ENCODE data around the gene SEMA3F. TPM values are rescaled to one million over a fixed set of nuclear protein-coding genes. Genes with fewer than 3 reads are reported as not detected.
"Not testable (repeated sequence)": the region's sequence is repeated elsewhere in the genome, so short reads cannot be mapped to it uniquely, and the experiment has no call there.

The SEMA3F gene
- total RNA-seq, 4 donors from 2014 or later: 18.3 to 46.2 (median 33.8) TPM

DNA sequence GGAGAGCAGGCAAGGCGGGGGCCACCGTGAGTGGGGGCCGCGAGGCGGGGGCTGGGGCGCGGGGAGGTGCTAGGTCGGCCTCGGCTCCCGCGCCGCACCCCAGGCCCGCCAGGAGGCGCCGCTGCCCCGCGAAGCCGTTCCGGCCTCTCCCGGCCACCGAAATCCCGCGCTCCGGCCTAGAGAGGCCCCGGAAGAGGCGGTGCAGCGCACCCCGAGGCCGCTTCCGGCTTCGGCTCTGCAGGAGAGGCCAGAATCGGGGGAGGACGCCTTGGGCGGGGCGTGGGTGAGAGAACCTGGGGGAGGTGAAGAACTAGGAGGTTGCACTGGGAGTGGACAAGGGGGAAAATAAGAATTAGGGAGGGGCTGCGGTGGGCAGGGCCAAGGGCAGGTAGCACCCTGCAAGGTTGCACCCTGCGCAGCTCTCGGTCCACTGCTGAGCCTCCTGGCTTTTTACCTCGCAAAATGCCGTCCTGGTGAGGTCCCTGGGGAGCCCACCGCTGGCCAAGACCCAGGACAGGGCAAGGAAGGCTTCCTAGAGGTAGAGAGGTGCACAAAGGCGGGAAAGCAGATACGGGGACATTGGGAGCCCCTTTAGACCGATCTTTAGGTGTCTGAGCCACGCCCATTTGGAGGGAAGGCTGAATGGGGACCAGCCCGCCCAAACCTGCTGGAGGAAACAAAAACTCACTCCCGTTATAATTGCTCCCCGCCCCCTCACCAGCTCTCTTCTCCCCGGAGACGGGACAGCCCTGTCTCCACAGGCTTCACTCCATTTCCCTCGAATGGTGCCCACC is 72.5 kb downstream of the SEMA3F start:
- TF ChIP-seq, protein P1, sequence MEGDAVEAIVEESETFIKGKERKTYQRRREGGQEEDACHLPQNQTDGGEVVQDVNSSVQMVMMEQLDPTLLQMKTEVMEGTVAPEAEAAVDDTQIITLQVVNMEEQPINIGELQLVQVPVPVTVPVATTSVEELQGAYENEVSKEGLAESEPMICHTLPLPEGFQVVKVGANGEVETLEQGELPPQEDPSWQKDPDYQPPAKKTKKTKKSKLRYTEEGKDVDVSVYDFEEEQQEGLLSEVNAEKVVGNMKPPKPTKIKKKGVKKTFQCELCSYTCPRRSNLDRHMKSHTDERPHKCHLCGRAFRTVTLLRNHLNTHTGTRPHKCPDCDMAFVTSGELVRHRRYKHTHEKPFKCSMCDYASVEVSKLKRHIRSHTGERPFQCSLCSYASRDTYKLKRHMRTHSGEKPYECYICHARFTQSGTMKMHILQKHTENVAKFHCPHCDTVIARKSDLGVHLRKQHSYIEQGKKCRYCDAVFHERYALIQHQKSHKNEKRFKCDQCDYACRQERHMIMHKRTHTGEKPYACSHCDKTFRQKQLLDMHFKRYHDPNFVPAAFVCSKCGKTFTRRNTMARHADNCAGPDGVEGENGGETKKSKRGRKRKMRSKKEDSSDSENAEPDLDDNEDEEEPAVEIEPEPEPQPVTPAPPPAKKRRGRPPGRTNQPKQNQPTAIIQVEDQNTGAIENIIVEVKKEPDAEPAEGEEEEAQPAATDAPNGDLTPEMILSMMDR (IDR thresholded peaks at IDR 0.05): peak in 1 of 3 donors; percentile 79
- peak; percentile 91 for ATAC-seq (ENCODE audit: low FRiP score)
- peak; percentile 47 for DNase-seq (ENCODE audit: low spot score)

DNA sequence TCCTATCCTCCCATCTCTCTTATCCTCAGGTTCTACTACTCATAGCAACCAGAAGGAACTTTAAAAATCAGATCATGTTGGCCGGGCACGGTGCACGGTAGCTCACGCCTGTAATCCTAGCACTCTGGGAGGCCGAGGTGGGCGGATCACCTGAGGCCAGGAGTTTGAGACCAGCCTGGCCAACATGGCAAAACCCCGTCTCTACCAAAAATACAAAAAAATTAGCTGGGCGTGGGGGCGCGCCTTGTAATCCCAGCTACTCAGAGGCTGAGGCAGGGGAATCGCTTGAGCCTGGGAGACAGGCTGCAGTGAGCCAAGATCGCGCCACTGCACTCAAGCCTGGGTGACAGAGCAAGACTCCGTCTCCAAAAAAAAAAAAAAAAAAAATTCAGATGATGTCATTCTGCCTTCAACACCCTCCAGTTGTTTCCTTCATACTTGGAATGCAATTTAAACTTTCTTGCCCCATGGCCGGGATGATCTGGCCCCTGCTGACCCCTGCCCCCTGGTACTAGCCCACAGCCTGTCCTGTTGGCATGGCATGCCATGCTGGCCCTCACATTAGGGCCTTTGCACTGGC is 73.2 kb downstream of the SEMA3F start:
- not testable (repeated sequence) for DNase-seq (ENCODE audit: low spot score); ATAC-seq (ENCODE audit: low FRiP score)

DNA sequence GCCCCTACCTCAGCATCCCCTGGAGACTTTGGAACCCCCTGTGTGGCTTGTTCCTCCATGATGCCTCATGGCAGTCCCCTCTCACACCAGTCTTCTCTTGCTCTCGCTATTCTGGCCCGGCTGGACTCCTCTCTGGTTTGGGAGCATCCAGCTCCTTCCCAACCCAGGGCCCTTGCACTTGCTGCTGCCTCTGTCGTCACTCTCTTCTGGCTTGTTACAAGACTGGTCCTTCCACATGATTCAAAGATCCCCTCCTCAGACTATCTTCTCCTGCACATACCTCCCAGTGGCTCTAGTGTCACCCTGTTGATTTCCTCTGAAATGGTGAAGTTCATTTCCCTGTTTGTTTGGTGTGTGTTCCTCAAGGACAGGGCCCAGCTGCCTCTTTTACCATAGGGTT is 74.4 kb downstream of the SEMA3F start:
- no peak for DNase-seq (ENCODE audit: low spot score)
- TF ChIP-seq, protein P1 (IDR thresholded peaks at IDR 0.05): no peak
- ATAC-seq (ENCODE audit: low FRiP score): no peak

DNA sequence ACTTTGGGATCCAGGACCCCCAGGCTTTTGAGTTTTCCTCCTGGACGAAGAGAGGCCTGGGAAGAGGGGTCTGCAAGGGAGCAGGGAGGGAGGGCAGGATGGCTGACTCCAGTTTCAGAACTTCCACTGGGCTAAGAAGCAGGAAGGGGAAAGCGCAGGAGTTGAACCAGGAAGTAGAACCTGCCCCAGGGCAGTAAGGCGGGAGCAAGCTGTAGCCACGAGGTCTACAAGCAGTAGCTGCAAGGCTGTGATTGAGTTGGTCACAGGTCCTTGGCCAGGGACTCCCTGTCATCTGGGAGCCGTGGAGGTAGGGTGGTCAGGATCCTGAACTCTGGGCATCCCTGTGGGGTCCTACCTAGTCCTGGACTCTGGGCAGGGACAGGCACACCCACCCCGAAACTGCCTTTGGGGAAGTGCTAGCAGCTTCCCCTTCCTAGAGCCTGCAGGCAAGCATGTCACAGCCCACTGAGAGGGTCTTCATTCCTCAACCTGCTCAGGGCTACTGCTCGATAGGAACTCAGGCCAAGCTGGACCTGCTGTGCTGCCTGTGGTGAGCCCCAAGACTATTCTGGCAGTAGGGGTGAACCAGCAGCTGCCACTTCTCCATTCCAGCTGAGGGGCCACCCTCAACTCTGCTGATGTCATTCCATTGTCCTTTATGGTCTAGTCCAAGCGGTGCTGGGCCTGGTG is 75.1 kb downstream of the SEMA3F start:
- TF ChIP-seq, protein P1 (IDR thresholded peaks at IDR 0.05): no peak
- no peak for ATAC-seq (ENCODE audit: low FRiP score)

DNA sequence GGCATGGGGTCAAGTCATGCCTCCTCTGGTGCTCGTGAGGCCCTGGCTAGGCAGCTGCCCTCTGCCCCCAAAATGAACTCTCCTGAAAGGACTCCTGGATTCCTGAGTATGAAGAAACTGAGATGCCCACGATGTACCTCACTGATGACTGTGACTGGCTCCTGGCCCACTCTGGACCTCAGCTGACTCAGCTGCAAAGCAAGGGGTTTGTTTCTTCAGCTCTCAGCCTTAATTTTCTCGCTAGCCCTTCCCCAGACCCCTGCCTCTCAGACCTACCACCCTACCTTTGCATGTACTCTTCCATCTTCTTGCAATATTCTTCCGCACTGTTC is 75.6 kb downstream of the SEMA3F start:
- ATAC-seq (ENCODE audit: low FRiP score) (no peak), DNase-seq (ENCODE audit: low spot score) (no peak)
- TF ChIP-seq, protein P1 (IDR thresholded peaks at IDR 0.05): no peak

More for the DNA sequence above, 75.1 kb downstream of the SEMA3F start:
- DNase-seq (ENCODE audit: low spot score): no peak

DNA sequence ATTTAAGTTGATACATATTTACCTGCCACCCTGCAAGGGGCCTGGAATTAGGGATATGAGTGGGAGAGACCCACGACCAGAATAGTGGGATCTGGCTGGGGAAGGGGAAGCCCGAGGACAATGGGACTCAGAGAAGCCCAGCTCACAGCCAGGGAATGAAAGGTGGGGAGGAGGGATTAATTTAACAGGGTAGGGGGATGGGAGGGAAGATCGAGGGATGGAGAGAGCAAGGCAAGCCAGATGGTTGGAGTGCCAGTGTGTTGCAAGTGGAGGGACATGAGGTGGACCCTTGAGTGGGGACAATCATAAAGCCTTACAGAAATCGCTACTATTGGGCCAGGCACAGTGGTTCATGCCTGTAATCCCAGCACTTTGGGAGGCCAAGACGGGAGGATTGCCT is 76.5 kb downstream of the SEMA3F start:
- no peak for ATAC-seq (ENCODE audit: low FRiP score)
- no peak for DNase-seq (ENCODE audit: low spot score)
- TF ChIP-seq, protein P1 (IDR thresholded peaks at IDR 0.05): no peak

DNA sequence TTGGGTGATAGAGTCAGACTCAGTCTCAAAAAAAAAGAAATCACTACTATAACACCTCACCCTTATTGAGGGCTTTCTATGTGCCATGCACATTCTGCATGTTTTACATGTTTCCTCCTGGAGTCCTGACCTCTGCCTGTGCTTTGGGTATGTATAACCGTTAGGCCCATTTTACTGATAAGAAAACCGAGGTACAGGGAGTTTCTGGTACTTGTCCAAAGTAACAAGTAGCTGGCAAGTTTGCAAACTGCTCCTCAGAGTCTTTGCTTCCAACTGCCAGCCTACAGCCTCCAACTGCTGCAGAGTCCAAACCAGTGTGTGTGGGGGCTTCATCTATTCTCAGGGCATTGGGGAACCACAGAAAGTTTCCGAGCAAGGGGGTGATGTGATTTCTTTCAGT is 77.2 kb downstream of the SEMA3F start:
- TF ChIP-seq, protein P1 (IDR thresholded peaks at IDR 0.05): no peak
- DNase-seq (ENCODE audit: low spot score) (no peak), ATAC-seq (ENCODE audit: low FRiP score) (no peak)

Measured in omental fat pad (tissue), 4 donors.